Right ventricle myocardium superior (tissue), 1 donor: ENCODE results near the gene LACTB. TPM values are rescaled to one million over a fixed set of nuclear protein-coding genes. Genes with fewer than 3 reads are reported as not detected.
A peak's percentile ranks its signal among the peaks of the same experiment; 100 is the strongest.

Experiments used
- ATAC-seq: fragments of 200-7000 bp; cut with Tn5 transposase; one replicate; pipeline ENCODE4 v1.9.1; 2020; ENCODE audit warnings: mild to moderate bottlenecking; ENCODE audit not compliant: poor library complexity
- DNase-seq: peaks from one replicate; pipeline ENCODE4 v3.0.0-alpha.2; 2020
- intact Hi-C: fragments of 100-400 bp; cut with DNase I; formaldehyde crosslinking; loops from one replicate; pipeline ENCODE4 v1.11.2; 2022
- total RNA-seq: library from RNA; stranded (reverse); fragmentation: NEBNext Ultra II Directional; extraction: Animal tissue kit (Norgen Biotek cat#: 25700); gene quantifications from one replicate; pipeline ENCODE4 v1.2.1, GENCODE V29; 2021
- donor health status: DM: no; HTN: yes; CAD: no; lungs with severe emphysema.

The LACTB gene
- total RNA-seq, 1 donor from 2014 or later, result 29.9 TPM

- ATAC-seq, result no peak
- intact Hi-C loops, result no loop called here
- no peak for DNase-seq
Measured at GRCh38 chr15:63111481-63111880, 10.2 kb upstream of the LACTB start.

- no peak for ATAC-seq
- intact Hi-C loops, result no loop called here
- DNase-seq, result no peak
Measured at GRCh38 chr15:63112871-63113270, 8.8 kb upstream of the LACTB start.

- intact Hi-C loops, result no loop called here
- ATAC-seq, result no peak
- DNase-seq, result no peak
Measured at GRCh38 chr15:63114465-63114864, 7.2 kb upstream of the LACTB start.

GRCh38 chr15:63118854-63119253 lies 2.8 kb upstream of the LACTB start:
- DNase-seq, result no peak
- intact Hi-C loops, result no loop called here
- ATAC-seq, result no peak

DNA sequence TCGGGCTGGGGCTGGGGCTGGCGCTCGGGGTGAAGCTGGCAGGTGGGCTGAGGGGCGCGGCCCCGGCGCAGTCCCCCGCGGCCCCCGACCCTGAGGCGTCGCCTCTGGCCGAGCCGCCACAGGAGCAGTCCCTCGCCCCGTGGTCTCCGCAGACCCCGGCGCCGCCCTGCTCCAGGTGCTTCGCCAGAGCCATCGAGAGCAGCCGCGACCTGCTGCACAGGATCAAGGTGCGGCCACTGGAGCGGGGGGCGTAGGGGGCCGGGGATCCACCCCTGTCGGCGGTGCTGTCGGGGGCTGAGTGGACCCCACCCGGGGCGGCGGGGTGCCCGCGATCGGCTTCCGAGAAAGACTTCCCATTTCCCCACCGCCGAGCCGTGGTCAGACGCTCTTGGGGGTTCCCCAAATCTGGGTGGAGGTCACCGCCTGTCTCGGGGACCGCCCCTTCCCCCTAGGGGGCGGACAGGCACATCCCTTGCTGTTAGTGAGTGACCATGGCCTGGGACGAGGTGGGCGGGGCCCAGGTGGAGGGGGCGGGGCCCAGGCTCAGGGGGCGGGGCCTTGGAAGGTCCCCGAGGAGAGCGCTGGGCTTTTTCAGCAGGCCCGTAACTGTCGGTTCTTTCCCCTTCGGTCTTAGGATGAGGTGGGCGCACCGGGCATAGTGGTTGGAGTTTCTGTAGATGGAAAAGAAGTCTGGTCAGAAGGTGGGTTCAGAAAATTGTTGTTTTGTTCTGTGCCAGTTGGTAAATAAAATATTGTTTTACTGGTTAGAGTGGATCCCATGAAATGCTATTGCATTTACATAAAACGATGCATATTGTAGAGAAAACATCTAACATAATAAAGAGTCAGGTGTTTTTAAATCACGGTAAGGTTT lies 578 bp downstream of the LACTB start:
- peak; percentile 98 for ATAC-seq
- intact Hi-C loops, result no loop called here
- DNase-seq, result peak; percentile 91

GRCh38 chr15:63124506-63124905 lies 2.8 kb downstream of the LACTB start:
- no peak for ATAC-seq
- intact Hi-C loops, result no loop called here

GRCh38 chr15:63126726-63127125 lies 5.1 kb downstream of the LACTB start:
- ATAC-seq (no peak), DNase-seq (no peak)
- intact Hi-C loops, result no loop called here

More at GRCh38 chr15:63124506-63124905, 2.8 kb downstream of the LACTB start:
- DNase-seq, result no peak

DNA sequence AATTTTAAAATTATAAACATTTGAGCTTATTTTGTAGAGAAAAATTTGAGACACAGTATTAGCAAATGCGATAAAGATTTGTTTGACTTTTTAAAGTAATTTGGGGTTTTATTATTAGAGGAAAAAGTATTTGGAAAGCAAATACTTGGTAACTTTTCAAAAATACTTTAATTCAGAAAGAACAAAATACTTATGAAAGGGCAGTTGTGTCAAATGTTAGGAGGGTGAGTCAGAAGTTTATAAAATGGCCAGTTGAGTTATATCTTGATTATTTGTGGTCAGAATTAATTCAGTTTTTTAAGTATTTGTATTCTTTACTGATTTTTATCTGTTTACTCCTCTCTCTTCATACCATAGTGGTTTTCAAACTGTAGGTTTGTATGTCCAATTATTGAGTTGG lies 12.1 kb downstream of the LACTB start:
- DNase-seq (no peak), ATAC-seq (no peak)
- intact Hi-C loops, result no loop called here

- intact Hi-C loops, result no loop called here
- DNase-seq, result no peak
- ATAC-seq, result no peak
Measured at GRCh38 chr15:63134245-63134985, 12.8 kb downstream of the LACTB start.

- DNase-seq, result no peak
- no peak for ATAC-seq
- intact Hi-C loops, result no loop called here
Measured at GRCh38 chr15:63135281-63135680, 13.6 kb downstream of the LACTB start.

DNA sequence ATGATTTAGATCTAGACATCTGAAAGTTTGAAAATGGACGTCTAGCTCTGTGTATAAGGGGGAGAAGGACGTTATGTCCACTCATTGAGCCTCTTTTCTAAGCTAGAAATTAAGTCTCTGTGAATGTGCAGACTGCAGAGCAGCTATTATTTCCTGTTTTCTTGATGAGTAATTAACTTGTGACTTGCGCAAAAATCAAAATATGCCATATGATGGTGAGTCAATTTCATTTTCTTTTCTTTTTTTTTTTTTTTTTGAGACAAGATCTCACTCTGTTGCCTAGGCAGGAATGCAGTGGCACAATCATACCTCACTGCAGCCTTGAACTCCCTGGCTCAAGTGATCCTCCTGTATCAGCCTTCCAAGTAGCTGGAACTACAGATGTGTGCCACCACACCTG lies 14.1 kb downstream of the LACTB start:
- no peak for DNase-seq
- intact Hi-C loops, result no loop called here
- no peak for ATAC-seq

GRCh38 chr15:63136742-63137141 lies 15.1 kb downstream of the LACTB start:
- ATAC-seq (no peak), DNase-seq (no peak)
- intact Hi-C loops, result no loop called here

GRCh38 chr15:63140936-63141335 lies 19.3 kb downstream of the LACTB start:
- ATAC-seq (no peak), DNase-seq (no peak)
- intact Hi-C loops, result no loop called here

- no peak for DNase-seq
- intact Hi-C loops, result no loop called here
- no peak for ATAC-seq
Measured at GRCh38 chr15:63145426-63145825, 23.8 kb downstream of the LACTB start.

DNA sequence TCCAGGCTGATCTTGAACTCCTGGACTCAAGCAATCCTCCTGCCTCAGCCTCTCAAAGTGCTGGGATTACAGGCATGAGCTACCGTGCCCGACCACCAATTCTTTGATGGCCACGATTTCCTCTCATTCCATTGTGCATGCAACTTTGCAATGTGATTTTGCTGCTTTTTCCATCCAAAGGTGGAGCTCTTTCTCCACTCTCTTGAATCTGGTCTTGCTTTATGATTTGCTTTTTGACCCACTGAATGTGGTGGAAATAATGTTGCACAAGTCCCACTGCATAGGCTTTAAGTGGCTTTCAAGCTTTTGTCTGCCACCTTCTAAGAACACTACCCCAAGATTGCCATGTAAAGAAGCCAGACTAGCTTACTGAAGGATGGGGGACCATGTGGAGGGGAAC lies 25.0 kb downstream of the LACTB start:
- DNase-seq (no peak), ATAC-seq (no peak)
- intact Hi-C loops, result no loop called here

DNA sequence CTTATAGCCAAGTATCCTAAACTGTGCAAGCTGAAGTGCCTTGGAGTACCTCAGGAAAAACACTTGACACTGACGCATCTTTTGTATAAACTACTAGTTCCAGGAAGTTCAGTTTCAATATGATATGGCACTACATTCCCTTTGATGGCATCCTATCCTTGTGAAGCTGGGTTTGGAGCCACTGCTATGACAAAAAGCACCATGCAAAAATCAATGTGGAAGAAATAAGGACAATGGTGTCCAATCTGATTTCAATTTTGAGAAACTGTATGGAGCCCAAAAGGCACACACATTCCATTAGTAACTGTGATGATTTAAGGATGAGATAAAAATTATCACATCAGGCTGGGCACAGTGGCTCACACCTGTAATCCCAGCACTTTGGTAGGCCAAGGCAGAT lies 30.0 kb downstream of the LACTB start:
- intact Hi-C loops, result no loop called here
- ATAC-seq, result no peak

GRCh38 chr15:63155486-63155885 lies 33.8 kb downstream of the LACTB start:
- intact Hi-C loops, result no loop called here
- ATAC-seq (no peak), DNase-seq (no peak)

More for the DNA sequence above, 30.0 kb downstream of the LACTB start:
- no peak for DNase-seq

DNA sequence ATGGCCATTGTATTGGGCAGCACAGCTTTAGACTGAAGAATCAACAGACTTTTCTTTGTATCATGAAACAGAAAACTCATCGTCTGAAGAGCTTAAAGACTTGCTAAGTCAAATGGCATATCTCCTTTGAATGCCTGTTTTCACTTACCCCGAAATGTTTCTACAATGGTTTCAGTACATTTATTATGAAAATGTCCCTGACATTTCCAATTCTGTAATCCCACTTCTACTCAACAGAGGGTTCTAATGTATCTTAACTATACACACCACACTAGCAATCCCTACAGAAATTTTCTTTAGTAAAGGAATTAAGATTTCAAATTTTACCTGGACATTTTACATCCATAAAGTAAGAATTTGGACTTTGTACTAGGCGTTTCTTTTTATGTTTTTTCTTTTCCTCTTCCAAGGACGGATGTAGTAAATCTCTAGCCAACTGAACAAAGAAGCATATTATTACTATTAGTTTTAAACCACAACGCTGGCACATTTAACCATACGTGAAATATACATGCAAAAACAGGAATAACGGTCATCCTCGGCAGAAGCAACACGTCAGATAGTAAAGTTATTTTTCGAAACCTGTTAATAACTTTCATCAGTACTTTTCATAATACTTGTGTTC lies 34.5 kb downstream of the LACTB start:
- DNase-seq (no peak), ATAC-seq (no peak)
- intact Hi-C loops, result no loop called here

- intact Hi-C loops, result no loop called here
- ATAC-seq (peak; percentile 52), DNase-seq (no peak)
Measured at GRCh38 chr15:63156755-63157117, 35.1 kb downstream of the LACTB start.
